ENCODE measurements around the gene TMEM222. TPM values are rescaled to one million over a fixed set of nuclear protein-coding genes. Genes with fewer than 3 reads are reported as not detected.
A peak's percentile ranks its signal among the peaks of the same experiment; 100 is the strongest.

TMEM222 gene
- total RNA-seq, 1 experiment from 2014 or later: 28.7 TPM

- TF ChIP-seq USF2 (CRISPR knock-in tag; IDR thresholded peaks at IDR 0.05) (no peak), TEAD4 (CRISPR knock-in tag; IDR thresholded peaks at IDR 0.05) (no peak), PRDM15 (CRISPR knock-in tag; IDR thresholded peaks at IDR 0.05) (peak; percentile 71), NFYB (CRISPR knock-in tag; conservative IDR thresholded peaks at IDR 0.05; ENCODE audit: low read depth) (no peak), ZNF532 (CRISPR knock-in tag; IDR thresholded peaks at IDR 0.05; ENCODE audit: borderline replicate concordance) (no peak), ATF2 (CRISPR knock-in tag; IDR thresholded peaks at IDR 0.05; ENCODE audit: borderline replicate concordance, low read depth) (no peak), ZNF423 (CRISPR knock-in tag; IDR thresholded peaks at IDR 0.05) (0 out of 2 replicates have a peak, but pooled peaks have one; percentile 32), ZMAT4 (CRISPR knock-in tag; IDR thresholded peaks at IDR 0.05) (no peak), ARID4B (CRISPR knock-in tag; IDR thresholded peaks at IDR 0.05; ENCODE audit: borderline replicate concordance) (0 out of 2 replicates have a peak, but pooled peaks have one; percentile 8)
These were observed 29.7 kb downstream of the TMEM222 start (continued) for GRCh38 chr1:27351541-27352107.
